Smooth muscle cell (in vitro differentiated cells): ENCODE results near the gene EFNA4. TPM values are rescaled to one million over a fixed set of nuclear protein-coding genes. Genes with fewer than 3 reads are reported as not detected.

Experiments
- DNase-seq: peaks from one replicate; lab custom pipeline; 2025; ENCODE audit not compliant: unreplicated experiment; lab: John Stamatoyannopoulos, UW
- H2AFZ ChIP-seq: fragments of 200-600 bp; sonication (generic); 2 replicates; pipeline ENCODE4 v1.6.0; 2016; ENCODE audit warnings: antibody characterized with exemption, low read depth, mild to moderate bottlenecking
- H3F3A ChIP-seq: fragments of 200-600 bp; sonication (generic); 2 replicates; pipeline ENCODE4 v1.6.0; 2017; ENCODE audit warnings: antibody characterized with exemption, low read depth
- H3K27ac ChIP-seq: fragments of 200-600 bp; sonication (generic); 2 replicates; pipeline ENCODE4 v1.5.1; 2016; ENCODE audit warnings: low read depth, mild to moderate bottlenecking
- H3K27me3 ChIP-seq: fragments of 200-600 bp; sonication (generic); 2 replicates; pipeline ENCODE4 v1.6.1; 2016; ENCODE audit warnings: low read depth, mild to moderate bottlenecking
- H3K36me3 ChIP-seq: fragments of 200-600 bp; sonication (generic); 2 replicates; pipeline ENCODE4 v1.5.1; 2016; ENCODE audit warnings: low read depth
- H3K4me1 ChIP-seq: fragments of 200-600 bp; sonication (generic); 2 replicates; pipeline ENCODE4 v1.5.1; 2016; ENCODE audit warnings: low read depth
- H3K4me2 ChIP-seq: fragments of 200-600 bp; sonication (generic); 2 replicates; pipeline ENCODE4 v1.6.0; 2016; ENCODE audit warnings: mild to moderate bottlenecking
- H3K4me3 ChIP-seq: fragments of 200-600 bp; sonication (generic); 2 replicates; pipeline ENCODE4 v1.5.1; 2016; ENCODE audit warnings: mild to moderate bottlenecking
- H3K79me2 ChIP-seq: fragments of 200-600 bp; sonication (generic); 2 replicates; pipeline ENCODE4 v1.6.0; 2016; ENCODE audit warnings: low read depth, mild to moderate bottlenecking
- H3K9ac ChIP-seq: fragments of 200-600 bp; sonication (generic); 2 replicates; pipeline ENCODE4 v1.6.0; 2016; ENCODE audit warnings: low read depth
- H3K9me3 ChIP-seq: fragments of 200-600 bp; sonication (generic); replicated peaks from 2 replicates; pipeline ENCODE4 v1.5.1; 2016; ENCODE audit warnings: low read depth
- H4K20me1 ChIP-seq: fragments of 200-600 bp; sonication (generic); 2 replicates; pipeline ENCODE4 v1.6.0; 2016; ENCODE audit warnings: low read depth
- WGBS: methylation state at CpG from one replicate; pipeline ENCODE4 v1.1.7; 2016; ENCODE audit warnings: low lambda C conversion rate; 5-methylcytosine and 5-hydroxymethylcytosine counted together
- polyA plus RNA-seq: library from polyadenylated mRNA; unstranded; fragments of >200 nt; fragmentation: Nextera tagmentation; extraction: Ambion mirVana; gene quantifications from 2 replicates; pipeline ENCODE4 v1.2.1, GENCODE V29; 2016
- total RNA-seq: library from RNA; depleted of rRNA; stranded (reverse); fragments of >200 nt; gene quantifications from 2 replicates; pipeline ENCODE4 v1.2.3, GENCODE V29; 2014
- TF ChIP-seq, protein P1 (sequence below): fragments of 200-600 bp; sonication (generic); IDR thresholded peaks from 2 replicates; pipeline ENCODE4 v1.5.1; 2017; ENCODE audit warnings: borderline replicate concordance, mild to moderate bottlenecking, antibody characterized with exemption; ENCODE audit not compliant: insufficient read depth, poor library complexity, severe bottlenecking

EFNA4 gene
- total and polyA plus RNA-seq, 2 experiments from 2014 or later: 18.1 to 27.6 TPM

DNA sequence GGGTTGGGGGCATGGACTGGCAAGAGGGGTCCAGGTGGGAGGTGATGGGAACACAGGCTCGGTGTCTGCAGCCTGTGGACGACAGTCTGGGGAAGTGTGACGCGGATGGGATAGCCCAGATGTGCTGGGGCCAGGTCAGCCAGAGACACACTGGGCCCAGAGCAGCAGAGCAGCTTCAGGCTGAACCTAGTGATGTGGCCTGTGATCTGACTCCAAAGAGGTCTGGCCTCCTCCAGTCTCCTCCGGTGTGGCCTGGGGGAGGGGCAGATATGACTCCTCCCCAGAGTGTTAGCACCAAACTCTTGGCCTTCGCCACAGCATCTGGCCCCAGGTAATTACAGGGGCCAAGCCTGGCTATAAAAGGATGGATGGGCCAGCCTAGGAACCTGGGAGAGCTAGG lies 28.6 kb downstream of the EFNA4 start:
- Histone ChIP-seq H3K4me1 (peaks cover 14% of the 10 kb centered on the region), H3K27ac (no peak overlapping the region), H4K20me1 (no peaks in the 10 kb centered on the region), H3K27me3 (peaks cover 11% of the 10 kb centered on the region), H3K9me3 (no peaks in the 10 kb centered on the region), H3K4me2 (no peak overlapping the region), H3K36me3 (no peaks in the 10 kb centered on the region), H3F3A (peaks cover 10% of the 10 kb centered on the region), H3K9ac (no peak overlapping the region), H3K79me2 (no peaks in the 10 kb centered on the region), H2AFZ (no peak overlapping the region), H3K4me3 (no peak overlapping the region)
- WGBS: 83% methylated on average over 5 of the region's 6 CpGs
- TF ChIP-seq, protein P1, sequence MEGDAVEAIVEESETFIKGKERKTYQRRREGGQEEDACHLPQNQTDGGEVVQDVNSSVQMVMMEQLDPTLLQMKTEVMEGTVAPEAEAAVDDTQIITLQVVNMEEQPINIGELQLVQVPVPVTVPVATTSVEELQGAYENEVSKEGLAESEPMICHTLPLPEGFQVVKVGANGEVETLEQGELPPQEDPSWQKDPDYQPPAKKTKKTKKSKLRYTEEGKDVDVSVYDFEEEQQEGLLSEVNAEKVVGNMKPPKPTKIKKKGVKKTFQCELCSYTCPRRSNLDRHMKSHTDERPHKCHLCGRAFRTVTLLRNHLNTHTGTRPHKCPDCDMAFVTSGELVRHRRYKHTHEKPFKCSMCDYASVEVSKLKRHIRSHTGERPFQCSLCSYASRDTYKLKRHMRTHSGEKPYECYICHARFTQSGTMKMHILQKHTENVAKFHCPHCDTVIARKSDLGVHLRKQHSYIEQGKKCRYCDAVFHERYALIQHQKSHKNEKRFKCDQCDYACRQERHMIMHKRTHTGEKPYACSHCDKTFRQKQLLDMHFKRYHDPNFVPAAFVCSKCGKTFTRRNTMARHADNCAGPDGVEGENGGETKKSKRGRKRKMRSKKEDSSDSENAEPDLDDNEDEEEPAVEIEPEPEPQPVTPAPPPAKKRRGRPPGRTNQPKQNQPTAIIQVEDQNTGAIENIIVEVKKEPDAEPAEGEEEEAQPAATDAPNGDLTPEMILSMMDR: no peak
- no peak for DNase-seq

DNA sequence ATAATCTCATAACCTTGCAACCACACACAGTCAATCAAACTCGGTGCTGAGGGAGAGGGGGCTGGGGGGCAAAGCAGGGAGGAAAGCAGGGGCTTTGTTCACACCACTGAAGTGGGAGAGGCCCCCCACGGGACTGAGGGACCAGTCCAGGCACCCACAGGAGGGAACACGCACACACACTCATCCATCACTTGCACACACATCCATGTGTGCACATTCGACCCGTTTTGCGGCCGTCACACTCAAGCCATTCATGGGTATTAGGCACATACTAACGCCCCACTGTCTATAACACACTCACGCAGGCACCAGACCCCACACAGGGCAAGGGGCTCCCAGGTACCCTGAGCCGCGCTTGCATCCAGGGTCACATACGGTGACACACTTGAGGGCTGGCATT lies 29.1 kb downstream of the EFNA4 start:
- Histone ChIP-seq H3K4me2 (no peak overlapping the region), H3K27me3 (peaks cover 11% of the 10 kb centered on the region), H3K4me3 (no peak overlapping the region), H3K36me3 (no peaks in the 10 kb centered on the region), H4K20me1 (no peaks in the 10 kb centered on the region), H3K79me2 (no peaks in the 10 kb centered on the region), H3F3A (peaks cover 10% of the 10 kb centered on the region), H3K9ac (no peak overlapping the region), H3K9me3 (no peaks in the 10 kb centered on the region), H3K27ac (no peak overlapping the region), H2AFZ (no peak overlapping the region), H3K4me1 (peaks cover 14% of the 10 kb centered on the region)
- WGBS: 94% methylated on average over 12 of the region's 12 CpGs
- TF ChIP-seq, protein P1: no peak
- DNase-seq: no peak

DNA sequence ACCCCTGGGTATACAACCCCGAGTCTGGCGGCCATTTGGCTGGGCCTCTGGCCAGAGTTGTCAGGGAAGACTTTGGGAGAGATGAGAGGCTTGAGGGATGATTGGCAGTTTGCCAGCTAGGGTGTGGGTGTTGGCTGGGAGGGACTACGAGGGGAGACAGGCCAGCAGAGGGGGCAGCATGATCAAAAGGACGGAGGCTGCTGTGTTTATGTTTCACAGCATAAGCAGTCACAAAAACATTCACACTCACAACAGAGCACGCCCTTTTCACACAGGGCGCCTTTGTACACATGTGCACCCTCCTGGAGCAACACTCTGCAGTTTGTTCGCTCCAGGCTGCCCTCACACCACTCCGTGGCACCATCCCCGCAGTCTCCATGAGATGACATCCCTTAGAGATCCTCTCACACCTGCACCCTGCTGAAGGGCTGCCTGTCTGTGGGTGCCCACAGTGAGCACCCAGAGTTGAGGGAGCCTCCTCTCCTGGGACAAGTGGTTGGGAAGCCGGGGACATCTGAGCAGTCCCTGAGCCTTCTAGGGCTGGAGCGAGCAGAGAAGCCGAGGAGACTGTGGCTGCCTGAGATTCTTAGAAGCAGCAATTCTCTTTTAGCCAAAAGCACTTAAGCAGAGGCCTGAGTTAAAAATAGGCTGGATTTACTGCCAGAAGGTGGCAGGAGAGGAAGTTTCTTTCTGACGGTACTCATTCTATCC lies 30.5 kb downstream of the EFNA4 start:
- peak overlapping the region; percentile 34 for H2AFZ ChIP-seq
- no peak overlapping the region for H3K9ac ChIP-seq
- H4K20me1 ChIP-seq: no peaks in the 10 kb centered on the region
- H3K79me2 ChIP-seq: no peaks in the 10 kb centered on the region
- H3K4me1 ChIP-seq: peaks cover 14% of the 10 kb centered on the region
- H3K9me3 ChIP-seq: no peaks in the 10 kb centered on the region
- peaks cover 10% of the 10 kb centered on the region for H3F3A ChIP-seq
- 47% methylated on average over 13 of the region's 13 CpGs for WGBS
- no peak for DNase-seq
- H3K27ac ChIP-seq: no peak overlapping the region
- peaks cover 11% of the 10 kb centered on the region for H3K27me3 ChIP-seq
- no peaks in the 10 kb centered on the region for H3K36me3 ChIP-seq
- no peak overlapping the region for H3K4me2 ChIP-seq
- no peak overlapping the region for H3K4me3 ChIP-seq
- TF ChIP-seq, protein P1: peak; percentile 37

DNA sequence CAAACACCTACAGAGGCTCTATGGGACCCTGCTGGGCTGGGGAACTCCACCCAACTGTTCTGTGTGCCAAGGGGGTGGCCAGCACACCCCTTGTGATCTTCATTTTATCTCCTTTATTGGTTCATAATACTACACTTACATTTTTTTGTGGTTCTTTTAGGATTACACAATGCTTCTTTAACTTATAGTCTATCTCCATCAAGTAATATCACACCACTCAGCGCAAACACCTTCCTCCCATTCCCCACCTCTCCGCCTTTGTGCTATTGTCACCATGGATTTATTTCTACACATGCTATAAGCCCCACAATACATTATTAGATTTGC lies 31.0 kb downstream of the EFNA4 start:
- Histone ChIP-seq H3K4me3 (no peak overlapping the region), H3K9ac (no peak overlapping the region), H3K9me3 (no peaks in the 10 kb centered on the region), H4K20me1 (no peaks in the 10 kb centered on the region), H3K4me1 (peaks cover 14% of the 10 kb centered on the region), H3F3A (peaks cover 10% of the 10 kb centered on the region), H3K79me2 (no peaks in the 10 kb centered on the region), H3K4me2 (no peak overlapping the region), H3K36me3 (no peaks in the 10 kb centered on the region), H3K27me3 (peaks cover 11% of the 10 kb centered on the region), H3K27ac (no peak overlapping the region), H2AFZ (peak overlapping the region; percentile 34)
- no peak for DNase-seq
- 91% methylated on average over 2 of the region's 2 CpGs for WGBS
- TF ChIP-seq, protein P1: no peak
